ENCODE results near the gene DNASE1L3.

Gene DNASE1L3

GRCh38 chr3:58200846-58201355 lies 9.9 kb downstream of the DNASE1L3 start:
- DNase-seq (ENCODE audit: low read depth in 2 of 2) = no peak

DNA sequence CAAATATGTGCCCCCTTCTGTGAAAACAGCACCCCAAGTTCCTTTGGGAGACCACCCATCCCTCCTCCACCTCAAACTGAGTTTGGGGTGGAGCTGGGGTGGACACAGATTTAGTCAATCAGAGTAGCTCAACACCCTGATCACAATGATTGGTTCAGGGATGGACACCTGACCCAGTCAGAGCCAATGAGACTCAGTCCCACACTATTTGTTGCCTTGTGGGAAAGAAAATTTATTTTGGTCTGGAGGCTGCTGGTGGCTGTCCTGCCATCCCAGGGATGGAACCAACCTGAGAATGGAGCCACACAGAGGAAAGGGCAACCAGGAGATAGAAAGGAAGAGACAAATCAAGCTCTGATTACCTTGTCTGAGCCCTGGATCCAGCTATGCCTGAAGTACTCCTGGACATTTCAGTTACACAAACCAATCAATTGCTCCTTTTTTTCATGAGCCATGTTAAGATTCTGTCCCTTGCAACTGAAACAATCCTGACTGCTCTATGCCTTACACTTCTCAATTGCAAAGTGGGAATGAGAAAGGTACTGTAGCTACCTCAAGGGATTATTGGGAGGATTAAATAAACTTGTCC lies 10.6 kb downstream of the DNASE1L3 start:
- DNase-seq (ENCODE audit: low read depth in 2 of 2) = no peak

DNA sequence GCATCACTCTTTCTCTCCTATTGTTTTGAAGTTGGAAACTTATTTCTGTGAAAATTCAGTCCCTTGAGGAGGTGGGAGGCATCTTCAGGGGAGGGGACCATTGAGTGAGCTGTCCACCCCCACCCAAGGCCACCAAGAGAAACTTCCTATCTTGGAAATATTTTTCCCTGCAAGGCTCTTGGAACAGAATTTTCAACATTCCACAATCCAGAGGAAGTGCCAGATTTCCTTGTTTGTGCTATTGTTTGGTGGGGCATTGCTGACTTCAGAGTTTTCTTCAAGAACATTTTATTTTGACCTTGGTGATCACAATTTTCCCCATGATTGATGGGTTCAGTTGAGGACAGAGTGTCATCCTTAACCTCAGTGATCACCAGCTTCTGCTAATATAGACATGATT lies 12.0 kb downstream of the DNASE1L3 start:
- DNase-seq (ENCODE audit: low read depth in 2 of 2) = no peak

DNA sequence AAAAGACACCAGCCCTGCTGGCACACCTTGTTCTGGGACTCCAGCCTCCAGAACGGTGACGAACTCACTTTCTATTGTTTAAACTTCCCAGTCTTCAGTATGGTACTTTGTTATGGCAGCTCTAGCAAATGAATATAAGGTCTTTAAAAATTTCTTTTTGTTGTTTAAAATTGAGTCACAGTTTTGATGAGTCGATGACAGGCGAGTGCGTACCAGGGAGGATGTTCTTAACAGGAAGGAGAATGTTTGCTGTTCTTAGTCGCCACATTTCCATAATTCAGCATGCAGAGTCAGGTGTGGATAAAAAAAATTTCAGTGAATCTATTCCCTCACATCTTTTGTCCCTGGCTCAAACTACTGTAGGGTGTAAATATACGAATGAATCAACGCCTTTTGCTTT lies 12.4 kb downstream of the DNASE1L3 start:
- DNase-seq (ENCODE audit: low read depth in 2 of 2) = no peak

DNA sequence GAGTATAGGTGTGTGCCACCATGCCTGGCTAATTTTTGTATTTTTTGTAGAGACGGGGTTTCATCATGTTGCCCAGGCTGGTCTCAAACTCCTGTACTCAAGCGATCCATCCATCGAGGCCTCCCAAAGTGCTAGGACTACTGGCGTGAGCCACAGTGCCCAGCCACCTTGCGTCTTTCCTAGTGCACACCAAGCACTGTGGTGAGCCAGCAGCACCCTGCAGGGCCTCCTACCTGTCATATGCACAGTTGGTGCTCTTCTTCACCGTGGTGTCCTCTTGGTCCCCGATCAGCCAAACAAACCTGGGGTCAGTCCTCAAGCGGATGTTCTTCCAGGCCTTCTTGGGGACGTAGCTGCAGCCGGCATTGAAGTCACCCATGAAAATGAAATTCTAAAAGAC lies 13.2 kb downstream of the DNASE1L3 start:
- DNase-seq (ENCODE audit: low read depth in 2 of 2) = no peak

DNA sequence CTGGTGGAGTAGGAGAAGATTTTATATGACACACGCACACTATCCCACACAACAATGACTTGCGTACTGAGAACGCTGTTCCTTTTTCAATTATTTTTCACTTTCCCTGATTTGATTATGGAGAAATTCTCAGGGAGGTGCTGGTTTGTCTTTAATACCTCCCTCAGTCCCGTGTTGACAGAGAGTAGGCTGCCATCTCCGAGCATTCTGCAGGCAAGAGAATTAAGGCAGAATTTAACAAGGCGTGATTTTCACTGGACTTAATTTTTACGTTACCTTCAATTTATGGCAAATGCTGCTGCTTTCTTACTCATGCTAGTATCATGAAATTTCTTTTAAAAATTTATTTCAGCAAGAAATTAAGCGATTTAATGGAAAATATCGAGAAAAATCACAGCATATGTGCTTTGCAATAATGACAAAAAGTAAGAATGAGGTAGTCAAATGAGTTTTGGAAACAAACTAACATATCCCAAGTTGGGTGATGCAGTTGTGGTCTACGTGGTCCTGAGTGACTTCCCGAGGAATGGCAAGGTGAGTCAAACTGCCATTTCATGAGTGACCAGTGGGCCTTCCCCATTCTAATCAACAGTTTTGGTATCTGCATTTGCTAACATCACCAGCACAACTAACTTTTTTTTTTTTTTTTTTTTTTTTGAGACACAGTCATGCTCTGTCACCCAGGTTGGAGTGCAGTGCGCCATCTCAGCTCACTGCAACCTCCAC lies 16.9 kb downstream of the DNASE1L3 start:
- DNase-seq (ENCODE audit: low read depth in 2 of 2) = no peak

- no peak for DNase-seq (ENCODE audit: low read depth in 2 of 2)
Observed at GRCh38 chr3:58192069-58192468, 18.7 kb downstream of the DNASE1L3 start.

GRCh38 chr3:58191361-58191991 lies 19.3 kb downstream of the DNASE1L3 start:
- no peak for DNase-seq (ENCODE audit: low read depth in 2 of 2)

DNA sequence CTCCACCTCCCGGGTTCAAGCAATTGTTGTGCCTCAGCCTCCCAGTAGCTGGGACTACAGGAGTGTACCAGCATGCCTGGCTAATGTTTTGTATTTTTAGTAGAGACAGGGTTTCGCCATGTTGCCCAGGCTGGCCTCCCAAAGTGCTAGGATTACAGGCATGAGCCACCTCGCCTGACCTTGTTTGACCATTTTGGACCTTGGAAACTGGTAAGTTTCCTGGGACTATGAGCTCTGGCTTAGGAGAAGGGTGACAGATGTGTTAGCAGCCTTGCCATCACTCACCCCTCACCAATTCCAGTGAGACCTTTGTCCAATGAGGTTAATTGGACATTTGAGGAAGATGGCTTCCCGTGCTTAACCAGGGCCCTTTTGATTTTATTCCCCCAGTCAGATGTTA lies 19.9 kb downstream of the DNASE1L3 start:
- DNase-seq (ENCODE audit: low read depth in 2 of 2) = no peak

DNA sequence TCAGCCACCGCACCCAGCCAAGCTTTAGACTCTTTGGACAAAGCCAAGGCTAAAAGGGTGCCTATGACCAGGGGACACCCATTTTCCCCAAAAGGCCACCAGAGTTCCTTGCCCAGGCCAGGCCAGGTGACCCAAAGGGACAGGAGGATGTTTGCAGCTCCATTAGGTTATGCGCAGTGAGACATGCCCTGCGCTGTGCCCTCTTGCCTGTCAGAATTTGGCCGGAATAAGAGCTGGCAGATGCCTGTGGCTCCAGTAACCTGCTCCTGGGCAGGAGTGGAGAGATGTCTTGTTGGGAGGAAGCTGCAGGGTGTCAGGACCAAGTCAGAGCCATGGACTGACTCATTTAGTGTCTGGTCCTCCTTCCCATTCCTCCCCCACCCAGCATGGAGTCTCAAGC lies 20.5 kb downstream of the DNASE1L3 start:
- no peak for DNase-seq (ENCODE audit: low read depth in 2 of 2)

DNA sequence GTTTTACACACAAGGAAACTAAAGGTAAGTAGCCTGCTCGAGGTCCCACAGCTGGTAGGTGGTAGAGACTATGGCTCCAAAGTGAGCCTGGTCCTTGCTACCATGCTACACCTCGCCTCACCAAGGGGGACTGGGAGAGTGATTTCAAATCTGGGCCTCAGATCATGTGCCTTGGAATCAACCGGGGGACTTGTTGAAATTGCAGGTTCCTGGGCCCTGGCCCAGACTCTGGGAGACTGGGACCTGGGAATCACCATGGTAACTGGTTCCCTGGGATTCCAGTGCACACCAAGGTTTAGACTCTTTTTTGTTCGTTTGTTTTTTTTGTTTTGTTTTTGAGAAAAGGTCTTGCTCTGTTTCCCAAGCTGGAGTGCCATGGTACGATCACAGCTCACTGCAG lies 21.1 kb downstream of the DNASE1L3 start:
- no peak for DNase-seq (ENCODE audit: low read depth in 2 of 2)

GRCh38 chr3:58188921-58189451 lies 21.8 kb downstream of the DNASE1L3 start:
- no peak for DNase-seq (ENCODE audit: low read depth in 2 of 2)

- no peak for DNase-seq (ENCODE audit: low read depth in 2 of 2)
Observed at GRCh38 chr3:58188173-58188564, 22.6 kb downstream of the DNASE1L3 start.

- DNase-seq (ENCODE audit: low read depth in 2 of 2) = no peak
Observed at GRCh38 chr3:58184982-58185360, 25.8 kb downstream of the DNASE1L3 start.

GRCh38 chr3:58184309-58184981 lies 26.3 kb downstream of the DNASE1L3 start:
- no peak for DNase-seq (ENCODE audit: low read depth in 2 of 2)

- DNase-seq (ENCODE audit: low read depth in 2 of 2) = no peak
Observed at GRCh38 chr3:58183891-58184290, 26.9 kb downstream of the DNASE1L3 start.

- DNase-seq (ENCODE audit: low read depth in 2 of 2) = no peak
Observed at GRCh38 chr3:58183221-58183620, 27.6 kb downstream of the DNASE1L3 start.

DNA sequence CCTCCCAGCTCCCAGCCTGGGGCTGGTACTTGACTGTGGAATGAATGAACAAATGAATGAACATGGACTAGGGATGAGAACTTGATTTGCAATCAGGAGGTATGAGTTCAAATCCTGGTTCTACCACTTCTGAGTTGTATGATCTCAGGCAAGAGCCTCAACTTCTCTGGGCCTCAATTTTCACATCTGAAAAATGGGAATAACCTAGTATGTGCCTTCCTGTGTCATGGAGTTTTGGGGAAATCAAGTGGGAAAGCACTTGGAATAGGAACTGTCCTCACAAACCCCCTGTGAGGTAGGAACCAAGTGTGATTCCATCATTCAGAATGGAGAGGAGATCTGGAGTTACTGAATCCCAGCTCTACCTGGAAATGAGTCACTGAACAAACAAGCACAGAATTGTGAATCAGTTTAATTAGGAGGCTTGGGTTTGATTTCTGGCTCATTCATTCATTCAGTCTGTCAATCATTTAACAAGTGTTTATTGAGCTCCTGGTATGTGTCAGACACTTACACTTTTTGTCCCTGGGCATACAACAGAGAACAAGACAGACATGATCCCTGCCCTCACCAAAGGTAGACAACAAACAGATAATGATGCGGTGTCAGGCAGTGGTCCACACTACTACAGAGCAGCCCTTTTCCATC lies 29.7 kb downstream of the DNASE1L3 start:
- DNase-seq (ENCODE audit: low read depth in 2 of 2) = no peak

GRCh38 chr3:58180099-58180880 lies 30.5 kb downstream of the DNASE1L3 start:
- DNase-seq (ENCODE audit: low read depth in 2 of 2) = no peak

GRCh38 chr3:58179235-58180098 lies 31.3 kb downstream of the DNASE1L3 start:
- no peak for DNase-seq (ENCODE audit: low read depth in 2 of 2)

Measured in stimulated activated CD8-positive, alpha-beta memory T cell treated with anti-CD3 and anti-CD28 coated beads, Interleukin-15, amount 100 ng/mL, for 48 hours (primary cell).